ENCODE data around the gene SORCS2.

DNA sequence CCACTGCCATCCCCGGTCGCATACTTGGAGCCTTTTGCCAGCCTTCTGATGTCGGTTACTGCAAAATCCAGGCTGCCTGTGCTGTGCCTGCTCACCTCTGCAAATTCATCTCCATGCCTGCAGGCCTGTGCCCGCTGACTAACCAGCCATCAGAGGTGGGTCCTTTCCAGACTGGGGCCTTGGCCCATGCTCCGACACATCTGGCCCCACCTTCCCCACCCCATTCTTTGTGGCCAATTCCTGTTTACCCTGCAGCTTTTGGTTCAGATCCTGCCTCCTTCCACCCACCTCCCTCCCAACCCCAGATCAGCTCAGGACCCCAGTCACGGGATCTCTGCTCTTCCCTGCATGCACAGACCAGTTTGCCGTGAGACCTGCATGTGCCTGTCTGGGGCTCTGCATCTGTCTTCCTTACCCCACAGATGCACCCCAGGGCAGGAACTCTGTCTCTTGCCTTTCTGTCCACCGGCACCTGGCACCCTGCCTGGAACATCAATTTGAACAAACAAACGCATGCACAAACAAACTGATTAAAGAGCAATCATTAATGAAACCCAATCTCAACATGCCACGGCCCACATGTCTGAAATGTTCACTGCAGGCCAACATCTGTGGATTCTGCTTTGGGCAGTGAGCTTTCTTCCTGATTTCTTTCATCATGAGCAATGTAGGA lies 355.2 kb downstream of the SORCS2 start:
- no peak for TF ChIP-seq CTCF (IDR thresholded peaks at IDR 0.05)
- no peak for TF ChIP-seq EZH2 (IDR thresholded peaks at IDR 0.05)
- TF ChIP-seq EZH2phosphoT487 (IDR thresholded peaks at IDR 0.05): no peak

All from neural progenitor cell (in vitro differentiated cells).